Effector CD8-positive, alpha-beta T cell (primary cell): ENCODE results near the gene XKR7.
A peak's percentile ranks its signal among the peaks of the same experiment; 100 is the strongest.
"Not testable (repeated sequence)": the region's sequence is repeated elsewhere in the genome, so short reads cannot be mapped to it uniquely, and the experiment has no call there.

ENCODE experiments used
- DNase-seq: peaks from one replicate; lab custom pipeline; 2025; lab: John Stamatoyannopoulos, UW

Gene XKR7

GRCh38 chr20:32012159-32012688 is 44.3 kb downstream of the XKR7 start:
- DNase-seq, result no peak

GRCh38 chr20:32013326-32013725 is 45.4 kb downstream of the XKR7 start:
- DNase-seq, result no peak

- DNase-seq, result peak; percentile 15
These were observed 49.8 kb downstream of the XKR7 start for GRCh38 chr20:32017711-32018251.

GRCh38 chr20:32018269-32019155 is 50.6 kb downstream of the XKR7 start:
- peak; percentile 35 for DNase-seq

- no peak for DNase-seq
These were observed 51.2 kb downstream of the XKR7 start for GRCh38 chr20:32019156-32019510.

GRCh38 chr20:32019563-32020463 is 51.9 kb downstream of the XKR7 start:
- DNase-seq, result no peak

GRCh38 chr20:32021091-32021490 is 53.1 kb downstream of the XKR7 start:
- no peak for DNase-seq

- DNase-seq, result no peak
These were observed 56.8 kb downstream of the XKR7 start for GRCh38 chr20:32024683-32025295.

GRCh38 chr20:32027643-32028042 is 59.7 kb downstream of the XKR7 start:
- no peak for DNase-seq

- DNase-seq, result no peak
These were observed 60.9 kb downstream of the XKR7 start for GRCh38 chr20:32028647-32029372.

GRCh38 chr20:32029561-32029960 is 61.6 kb downstream of the XKR7 start:
- no peak for DNase-seq

GRCh38 chr20:32031007-32031958 is 63.3 kb downstream of the XKR7 start:
- peak; percentile 39 for DNase-seq

- DNase-seq, result no peak
These were observed 65.4 kb downstream of the XKR7 start for GRCh38 chr20:32033316-32033715.

GRCh38 chr20:32033721-32034120 is 65.8 kb downstream of the XKR7 start:
- not testable (repeated sequence) for DNase-seq

GRCh38 chr20:32034581-32035425 is 66.9 kb downstream of the XKR7 start:
- no peak for DNase-seq

GRCh38 chr20:32035426-32035779 is 67.5 kb downstream of the XKR7 start:
- DNase-seq, result no peak

- no peak for DNase-seq
These were observed 68.3 kb downstream of the XKR7 start for GRCh38 chr20:32036252-32036651.

GRCh38 chr20:32036716-32037485 is 69.0 kb downstream of the XKR7 start:
- no peak for DNase-seq
